RCC 7860 (cell line): ENCODE data around the gene C15orf39.

Source experiments
- DNase-seq: peaks from one replicate; pipeline ENCODE4 v3.0.0-alpha.2; 2015; ENCODE audit warnings: low spot score
- FAIRE-seq: peaks from 2 replicates; lab custom pipeline; 2012; peaks lifted over from hg19 to GRCh38; lab: Jason Lieb, UNC

Gene C15orf39

GRCh38 chr15:75171408-75171807, 30.3 kb upstream of the C15orf39 start:
- DNase-seq (peak; percentile 69), FAIRE-seq (peak; percentile 35)

GRCh38 chr15:75172284-75172820, 29.3 kb upstream of the C15orf39 start:
- FAIRE-seq = no peak
- DNase-seq = no peak

- FAIRE-seq (no peak), DNase-seq (no peak)
These were observed 27.6 kb upstream of the C15orf39 start for GRCh38 chr15:75174102-75174501.

- FAIRE-seq = no peak
- no peak for DNase-seq
These were observed 27.0 kb upstream of the C15orf39 start for GRCh38 chr15:75174729-75175128.

GRCh38 chr15:75176396-75176761, 25.3 kb upstream of the C15orf39 start:
- DNase-seq = no peak
- FAIRE-seq = no peak

- DNase-seq (no peak), FAIRE-seq (no peak)
These were observed 24.2 kb upstream of the C15orf39 start for GRCh38 chr15:75177360-75178071.

GRCh38 chr15:75178171-75178937, 23.3 kb upstream of the C15orf39 start:
- FAIRE-seq = no peak
- DNase-seq = no peak

GRCh38 chr15:75178938-75179745, 22.5 kb upstream of the C15orf39 start:
- DNase-seq (no peak), FAIRE-seq (no peak)

- FAIRE-seq (no peak), DNase-seq (no peak)
These were observed 21.9 kb upstream of the C15orf39 start for GRCh38 chr15:75179746-75180140.

GRCh38 chr15:75181780-75182179, 19.9 kb upstream of the C15orf39 start:
- DNase-seq (no peak), FAIRE-seq (no peak)

GRCh38 chr15:75182187-75183131, 19.2 kb upstream of the C15orf39 start:
- no peak for FAIRE-seq
- no peak for DNase-seq

GRCh38 chr15:75185271-75186029, 16.2 kb upstream of the C15orf39 start:
- FAIRE-seq = no peak
- no peak for DNase-seq

GRCh38 chr15:75186044-75186443, 15.6 kb upstream of the C15orf39 start:
- DNase-seq (no peak), FAIRE-seq (no peak)

- FAIRE-seq = no peak
- no peak for DNase-seq
These were observed 13.2 kb upstream of the C15orf39 start for GRCh38 chr15:75188499-75188898.

- DNase-seq = no peak
- FAIRE-seq = no peak
These were observed 10.4 kb upstream of the C15orf39 start for GRCh38 chr15:75191235-75191634.

GRCh38 chr15:75192307-75192706, 9.4 kb upstream of the C15orf39 start:
- DNase-seq = no peak
- no peak for FAIRE-seq

- FAIRE-seq (no peak), DNase-seq (no peak)
These were observed 8.4 kb upstream of the C15orf39 start for GRCh38 chr15:75193272-75193671.

GRCh38 chr15:75193976-75194375, 7.7 kb upstream of the C15orf39 start:
- DNase-seq (no peak), FAIRE-seq (no peak)

GRCh38 chr15:75194397-75194796, 7.3 kb upstream of the C15orf39 start:
- FAIRE-seq = no peak
- no peak for DNase-seq
